Fibroblast of mammary gland (primary cell): ENCODE data around the gene DAB2IP.
A peak's percentile ranks its signal among the peaks of the same experiment; 100 is the strongest.

ENCODE experiments used
- DNase-seq: peaks from one replicate; pipeline ENCODE4 v3.0.0-alpha.2; 2010; ENCODE audit warnings: low read depth
- H3K4me3 ChIP-seq: 2 replicates; pipeline ENCODE4 v1.5.1; 2011; ENCODE audit warnings: low read depth, mild to moderate bottlenecking, low read length, moderate library complexity; ENCODE audit not compliant: control insufficient read depth
- TF ChIP-seq, protein P1 (sequence below): conservative IDR thresholded peaks from 2 replicates; pipeline ENCODE4 v1.5.1; 2011; ENCODE audit warnings: low read depth, low read length, inconsistent platforms; ENCODE audit not compliant: control insufficient read depth, insufficient read depth

Gene DAB2IP

DNA sequence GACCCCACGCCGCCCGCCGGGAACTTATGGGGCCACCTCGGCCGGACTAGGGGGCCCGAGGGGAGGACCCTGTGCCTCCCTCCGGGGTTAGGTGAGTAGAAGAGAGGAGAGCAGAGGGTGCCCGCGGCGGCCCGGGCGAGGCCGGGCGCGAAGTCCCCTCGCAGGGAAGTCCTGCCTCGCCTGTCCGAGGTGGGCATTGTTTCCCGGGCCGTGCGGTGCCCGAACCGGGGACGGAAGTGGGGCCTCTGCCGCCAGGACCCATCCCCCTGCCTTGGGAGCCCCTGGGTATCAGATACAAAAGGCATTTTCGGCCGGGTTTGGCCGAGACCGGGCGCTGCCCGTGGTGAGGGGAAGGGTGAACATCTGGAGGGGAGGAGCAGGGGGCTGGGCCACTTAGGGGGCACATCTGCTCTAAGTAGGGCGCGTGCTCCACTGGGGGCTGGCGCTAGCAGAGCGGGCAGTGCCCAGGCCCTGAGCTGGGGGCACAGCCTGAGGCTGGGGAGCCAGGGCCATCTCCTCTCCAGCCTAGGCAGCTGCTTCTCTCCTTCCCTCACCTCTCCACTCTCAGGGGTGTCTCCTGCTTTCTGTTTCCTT lies 48.2 kb downstream of the DAB2IP start:
- peak overlapping the region; percentile 56 for H3K4me3 ChIP-seq
- no peak for DNase-seq
- TF ChIP-seq, protein P1, sequence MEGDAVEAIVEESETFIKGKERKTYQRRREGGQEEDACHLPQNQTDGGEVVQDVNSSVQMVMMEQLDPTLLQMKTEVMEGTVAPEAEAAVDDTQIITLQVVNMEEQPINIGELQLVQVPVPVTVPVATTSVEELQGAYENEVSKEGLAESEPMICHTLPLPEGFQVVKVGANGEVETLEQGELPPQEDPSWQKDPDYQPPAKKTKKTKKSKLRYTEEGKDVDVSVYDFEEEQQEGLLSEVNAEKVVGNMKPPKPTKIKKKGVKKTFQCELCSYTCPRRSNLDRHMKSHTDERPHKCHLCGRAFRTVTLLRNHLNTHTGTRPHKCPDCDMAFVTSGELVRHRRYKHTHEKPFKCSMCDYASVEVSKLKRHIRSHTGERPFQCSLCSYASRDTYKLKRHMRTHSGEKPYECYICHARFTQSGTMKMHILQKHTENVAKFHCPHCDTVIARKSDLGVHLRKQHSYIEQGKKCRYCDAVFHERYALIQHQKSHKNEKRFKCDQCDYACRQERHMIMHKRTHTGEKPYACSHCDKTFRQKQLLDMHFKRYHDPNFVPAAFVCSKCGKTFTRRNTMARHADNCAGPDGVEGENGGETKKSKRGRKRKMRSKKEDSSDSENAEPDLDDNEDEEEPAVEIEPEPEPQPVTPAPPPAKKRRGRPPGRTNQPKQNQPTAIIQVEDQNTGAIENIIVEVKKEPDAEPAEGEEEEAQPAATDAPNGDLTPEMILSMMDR, result no peak

DNA sequence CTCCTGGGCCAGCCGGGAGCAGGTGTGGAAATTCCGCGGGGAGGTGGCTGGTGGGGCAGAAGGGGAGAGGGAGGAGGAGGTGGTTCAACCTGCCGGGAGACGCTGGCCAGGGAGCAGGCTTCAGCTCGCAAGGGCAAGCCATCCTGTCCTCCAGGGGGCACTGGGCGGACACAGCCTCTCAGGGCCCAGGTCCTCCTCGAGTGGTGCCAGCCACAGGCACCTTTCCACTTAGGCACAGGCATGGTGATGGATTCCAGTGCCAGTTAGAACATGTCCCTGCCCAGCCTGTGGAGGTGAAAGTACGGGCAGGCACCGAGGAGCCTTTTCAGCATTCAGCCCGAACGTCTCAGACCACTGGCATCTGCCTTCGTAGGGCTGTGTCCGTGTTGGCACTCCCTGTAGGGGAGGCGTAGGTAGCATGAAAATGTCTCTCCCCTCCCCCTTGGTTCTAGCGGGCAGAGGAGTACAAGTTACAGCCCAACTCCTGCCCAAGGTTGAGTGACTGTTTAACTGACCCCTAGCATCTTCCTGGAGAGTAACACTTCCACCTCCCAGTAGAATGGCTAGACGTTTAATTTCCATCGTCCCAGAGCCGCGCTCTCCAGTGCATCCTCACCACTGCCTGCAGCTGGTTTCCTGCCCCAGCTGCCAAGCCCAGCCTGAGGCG lies 48.9 kb downstream of the DAB2IP start:
- TF ChIP-seq, protein P1, result peak; percentile 55
- DNase-seq, result peak; percentile 48
- H3K4me3 ChIP-seq, result peak overlapping the region; percentile 56

DNA sequence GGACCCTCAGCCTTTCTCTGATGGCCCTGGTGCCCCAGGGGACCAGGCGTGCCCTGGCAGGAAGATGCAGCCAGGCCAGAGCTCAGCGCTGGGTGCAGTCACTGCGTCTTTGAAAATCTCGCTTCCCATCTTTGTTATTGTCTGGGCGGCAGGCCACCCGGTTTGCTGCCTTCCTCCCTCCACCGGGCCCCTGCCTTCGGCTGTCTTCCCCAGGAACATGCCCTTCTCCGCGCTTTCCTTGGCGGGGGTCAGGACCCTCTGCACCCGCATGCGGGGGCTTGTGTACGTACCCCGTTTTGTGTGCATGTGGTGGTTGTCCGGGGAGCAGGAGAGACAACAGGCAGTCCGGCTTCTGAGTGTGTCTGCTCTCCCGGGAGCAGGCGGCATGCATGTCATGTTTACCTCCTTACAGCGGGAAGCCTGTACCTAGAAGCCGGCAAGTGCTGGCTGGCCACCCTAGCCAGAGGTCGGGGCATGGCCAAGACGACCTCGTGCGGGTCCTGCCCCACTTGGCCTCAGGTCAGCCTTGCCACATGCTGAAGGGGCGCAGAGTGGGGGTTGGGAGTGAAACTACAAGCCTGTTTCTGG lies 49.5 kb downstream of the DAB2IP start:
- no peak overlapping the region for H3K4me3 ChIP-seq
- TF ChIP-seq, protein P1, result no peak
- no peak for DNase-seq

DNA sequence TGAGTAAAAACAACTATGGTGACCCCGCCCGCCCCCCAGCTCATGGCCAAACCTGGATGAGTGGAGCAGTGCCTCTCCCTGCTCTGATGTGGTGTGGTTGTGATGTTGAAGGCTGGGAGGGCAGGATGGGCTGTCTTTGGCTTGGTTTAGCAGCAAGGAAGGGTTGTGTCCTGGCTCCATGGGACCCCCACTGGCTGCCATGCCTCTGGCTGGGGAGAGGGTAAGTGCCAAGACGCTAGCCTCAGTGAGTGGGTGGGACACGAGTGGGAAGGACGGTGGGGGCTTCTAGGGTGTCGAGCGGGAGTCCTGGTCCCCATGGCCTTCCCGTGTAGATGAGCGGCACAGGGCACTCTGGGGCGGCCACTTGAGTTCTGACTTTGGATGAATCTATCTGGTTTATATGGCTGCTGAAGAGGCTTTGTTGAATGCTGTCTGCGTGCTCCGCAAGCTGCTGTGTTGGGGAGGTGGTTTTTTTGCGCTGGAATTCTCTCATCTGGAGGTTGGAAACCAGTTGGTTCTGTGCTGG lies 50.4 kb downstream of the DAB2IP start:
- TF ChIP-seq, protein P1, result no peak
- no peak overlapping the region for H3K4me3 ChIP-seq
- no peak for DNase-seq

DNA sequence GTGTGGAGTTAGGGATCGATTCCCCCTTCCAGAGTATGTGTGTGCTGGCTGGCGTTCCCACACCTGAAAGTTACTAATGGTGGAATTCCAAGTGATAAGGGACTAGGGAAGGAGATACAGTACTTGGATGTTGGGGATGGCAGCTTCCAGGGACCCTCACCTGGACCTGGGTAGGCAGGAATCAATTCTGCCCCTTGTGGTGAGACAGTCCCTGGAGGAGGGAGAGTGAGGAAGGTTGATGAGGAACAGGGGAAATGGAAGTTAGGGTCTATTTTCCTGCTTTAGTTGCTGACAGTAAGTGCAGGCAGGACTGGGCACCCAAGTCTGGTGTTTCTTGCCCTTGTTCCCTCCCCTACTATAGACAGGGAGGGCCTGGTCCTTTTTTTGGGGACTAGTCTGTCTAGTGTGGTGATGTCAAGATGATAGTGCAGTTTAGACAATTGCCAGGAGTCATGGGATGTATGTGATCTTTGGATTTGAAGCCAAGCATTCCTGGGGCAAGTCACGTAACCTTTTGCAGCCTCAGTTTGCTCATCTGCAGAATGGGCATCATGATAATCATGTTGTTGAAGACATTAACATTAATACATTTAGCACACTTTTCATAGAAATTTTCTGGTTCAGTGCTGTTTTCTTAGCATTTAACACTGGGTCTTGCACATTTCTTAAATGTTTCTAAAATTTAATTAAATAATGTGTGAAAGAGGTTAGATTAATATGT lies 51.7 kb downstream of the DAB2IP start:
- H3K4me3 ChIP-seq, result no peak overlapping the region
- DNase-seq, result no peak
- TF ChIP-seq, protein P1, result no peak

DNA sequence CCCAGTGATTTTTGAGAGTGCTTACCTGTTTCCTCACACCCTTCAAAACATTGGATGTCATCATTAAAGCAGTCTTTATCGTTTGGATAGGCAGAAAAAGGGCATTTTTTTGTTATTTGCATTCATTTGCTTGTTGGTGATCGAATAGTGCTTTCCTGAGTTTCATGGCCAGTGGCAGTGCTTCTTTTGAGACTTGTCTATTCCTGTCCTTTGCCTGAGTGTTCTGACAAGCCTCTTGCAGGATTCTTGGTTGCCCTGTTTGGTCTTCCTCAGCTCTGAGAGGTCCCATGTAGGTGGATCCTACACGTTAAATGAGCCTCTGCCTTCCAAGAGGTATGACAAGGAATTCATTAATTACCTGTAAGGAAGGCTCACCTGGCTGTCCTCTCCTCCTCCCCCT lies 52.8 kb downstream of the DAB2IP start:
- H3K4me3 ChIP-seq, result no peak overlapping the region
- DNase-seq, result no peak
- TF ChIP-seq, protein P1, result no peak
